Duodenal mucosa (tissue), 2 donors: ENCODE data around the gene ZNF668.

Experiments
- H3K27ac ChIP-seq: one replicate; pipeline ENCODE4 v1.7.0; 2013; ENCODE audit warnings: low read depth, low read length
- H3K27me3 ChIP-seq, 2 donors: one replicate each; pipeline ENCODE4 v1.7.0; 2013; ENCODE audit warnings: low read length in 2 of 2, control low read depth in 1 of 2; ENCODE audit not compliant: insufficient read depth in 2 of 2, control insufficient read depth in 1 of 2
- H3K36me3 ChIP-seq, 2 donors: one replicate each; pipeline ENCODE4 v1.7.0; 2013; ENCODE audit warnings: low read length in 2 of 2, control low read depth in 1 of 2; ENCODE audit not compliant: insufficient read depth in 2 of 2, control insufficient read depth in 1 of 2
- H3K4me1 ChIP-seq, 2 donors: one replicate each; pipeline ENCODE4 v1.7.0; 2013; ENCODE audit warnings: low read length in 2 of 2, control low read depth in 1 of 2; ENCODE audit not compliant: insufficient read depth in 2 of 2, control insufficient read depth in 1 of 2
- H3K4me3 ChIP-seq, 2 donors: one replicate each; pipeline ENCODE4 v1.7.0; 2013; ENCODE audit warnings: low read length in 2 of 2, low read depth in 1 of 2
- H3K9ac ChIP-seq, 2 donors: one replicate each; pipeline ENCODE4 v1.7.0; 2013; ENCODE audit warnings: low read length in 2 of 2, low read depth in 1 of 2
- H3K9me3 ChIP-seq, 2 donors: one replicate each; pipeline ENCODE4 v1.7.0; 2013; ENCODE audit warnings: low read length in 2 of 2, control low read depth in 1 of 2; ENCODE audit not compliant: control insufficient read depth in 1 of 2

ZNF668 gene

GRCh38 chr16:31099860-31100638, 26.0 kb upstream of the ZNF668 start:
- H3K27ac ChIP-seq = no peak overlapping the region
- no peaks in the 10 kb centered on the region for H3K36me3 ChIP-seq
- no peak overlapping the region for H3K4me3 ChIP-seq
- H3K9ac ChIP-seq = no peak overlapping the region
- no peaks in the 10 kb centered on the region for H3K27me3 ChIP-seq
- H3K9me3 ChIP-seq = peaks cover 0 to 5% of the 10 kb centered on the region in 2 donors
- peaks cover 0 to 7% of the 10 kb centered on the region in 2 donors for H3K4me1 ChIP-seq

- Histone ChIP-seq H3K4me3 (peak within 1 kb of the TSS; percentile 93 to 95), H3K9ac (peak within 1 kb of the TSS; percentile 51 to 94)
These were observed 20.5 kb upstream of the ZNF668 start, which contains the start of gene VKORC1 for GRCh38 chr16:31094424-31095120. VKORC1 (minus strand) TSS chr16:31094797; CDS start chr16:31094729, 68 bp downstream.

GRCh38 chr16:31094088-31094423, 20.0 kb upstream of the ZNF668 start:
- peak overlapping the region; percentile 51 to 94 for H3K9ac ChIP-seq

More at GRCh38 chr16:31094424-31095120, 20.5 kb upstream of the ZNF668 start, which contains the start of gene VKORC1:
- Histone ChIP-seq H3K4me1 (peaks cover 9 to 28% of the 10 kb centered on the region in 2 donors), H3K27me3 (no peaks in the 10 kb centered on the region), H3K27ac (peak within 1 kb of the TSS; percentile 82), H3K36me3 (peaks cover 0 to 9% of the 10 kb centered on the region in 2 donors), H3K9me3 (no peaks in the 10 kb centered on the region)

GRCh38 chr16:31093132-31093703, 19.2 kb upstream of the ZNF668 start:
- H3K9me3 ChIP-seq = no peaks in the 10 kb centered on the region
- H3K27me3 ChIP-seq = no peaks in the 10 kb centered on the region
- peak overlapping the region in 1 of 2 donors; percentile 94 for H3K9ac ChIP-seq
- H3K4me1 ChIP-seq = peaks cover 9 to 28% of the 10 kb centered on the region in 2 donors
- no peak overlapping the region for H3K27ac ChIP-seq
- peak overlapping the region; percentile 21 to 51 for H3K4me3 ChIP-seq
- peaks cover 0 to 16% of the 10 kb centered on the region in 2 donors for H3K36me3 ChIP-seq

More at GRCh38 chr16:31094088-31094423, 20.0 kb upstream of the ZNF668 start:
- Histone ChIP-seq H3K27ac (peak overlapping the region; percentile 82), H3K4me3 (peak overlapping the region; percentile 93 to 95), H3K4me1 (peaks cover 9 to 28% of the 10 kb centered on the region in 2 donors), H3K36me3 (peaks cover 0 to 11% of the 10 kb centered on the region in 2 donors), H3K27me3 (no peaks in the 10 kb centered on the region), H3K9me3 (no peaks in the 10 kb centered on the region)

- peaks cover 9 to 28% of the 10 kb centered on the region in 2 donors for H3K4me1 ChIP-seq
- H3K27ac ChIP-seq = no peak overlapping the region
- H3K27me3 ChIP-seq = no peaks in the 10 kb centered on the region
- no peak overlapping the region for H3K4me3 ChIP-seq
- H3K36me3 ChIP-seq = peaks cover 0 to 16% of the 10 kb centered on the region in 2 donors
- H3K9me3 ChIP-seq = no peaks in the 10 kb centered on the region
- no peak overlapping the region for H3K9ac ChIP-seq
These were observed 18.3 kb upstream of the ZNF668 start for GRCh38 chr16:31092330-31092729.

DNA sequence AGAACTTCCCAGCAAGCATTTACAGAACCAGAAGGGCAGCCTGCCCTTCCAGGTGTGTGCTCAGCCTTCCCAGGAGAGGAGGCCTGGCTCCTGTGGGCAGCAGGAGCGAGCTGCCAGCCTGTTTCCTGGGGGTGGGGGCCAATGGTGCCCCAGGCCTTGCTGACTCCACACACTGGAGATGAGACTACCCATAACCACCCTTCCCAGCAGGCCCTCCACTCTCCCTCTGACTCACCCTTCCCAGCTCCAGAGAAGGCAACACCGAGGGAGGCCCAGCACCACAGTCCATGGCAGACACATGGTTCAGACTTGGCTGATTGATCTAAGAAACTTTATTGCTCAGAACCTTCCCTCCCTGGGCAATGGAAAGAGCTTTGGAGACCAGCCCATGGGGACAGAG, 16.5 kb upstream of the ZNF668 start:
- Histone ChIP-seq H3K36me3 (peaks cover 0 to 20% of the 10 kb centered on the region in 2 donors), H3K4me1 (peaks cover 9 to 26% of the 10 kb centered on the region in 2 donors), H3K27ac (no peak overlapping the region), H3K4me3 (no peak overlapping the region), H3K9me3 (no peaks in the 10 kb centered on the region), H3K27me3 (no peaks in the 10 kb centered on the region), H3K9ac (no peak overlapping the region)

DNA sequence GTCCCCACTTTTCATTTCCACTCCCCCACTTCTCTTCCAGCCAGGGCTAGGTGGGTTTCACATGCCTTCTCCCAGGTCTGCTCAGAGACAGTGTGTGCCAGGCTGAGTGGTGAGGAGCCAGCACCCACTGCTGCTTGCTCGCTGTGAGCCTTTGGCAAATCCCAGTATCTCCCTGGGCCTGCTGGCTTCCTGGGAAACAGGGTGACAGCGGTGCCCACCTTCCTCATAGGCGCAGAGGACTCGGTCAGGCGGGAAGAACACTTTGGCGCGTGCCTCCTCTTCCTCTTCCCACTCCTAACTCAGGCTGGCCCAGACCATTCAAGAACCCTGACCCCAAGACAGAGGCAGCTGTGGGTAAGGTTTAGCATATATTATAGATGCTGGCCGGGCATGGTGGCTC, 15.2 kb upstream of the ZNF668 start:
- no peak overlapping the region for H3K9ac ChIP-seq
- no peak overlapping the region for H3K27ac ChIP-seq
- H3K36me3 ChIP-seq = peaks cover 0 to 26% of the 10 kb centered on the region in 2 donors
- H3K4me3 ChIP-seq = no peak overlapping the region
- H3K9me3 ChIP-seq = no peaks in the 10 kb centered on the region
- H3K27me3 ChIP-seq = no peaks in the 10 kb centered on the region
- peaks cover 9 to 13% of the 10 kb centered on the region in 2 donors for H3K4me1 ChIP-seq

DNA sequence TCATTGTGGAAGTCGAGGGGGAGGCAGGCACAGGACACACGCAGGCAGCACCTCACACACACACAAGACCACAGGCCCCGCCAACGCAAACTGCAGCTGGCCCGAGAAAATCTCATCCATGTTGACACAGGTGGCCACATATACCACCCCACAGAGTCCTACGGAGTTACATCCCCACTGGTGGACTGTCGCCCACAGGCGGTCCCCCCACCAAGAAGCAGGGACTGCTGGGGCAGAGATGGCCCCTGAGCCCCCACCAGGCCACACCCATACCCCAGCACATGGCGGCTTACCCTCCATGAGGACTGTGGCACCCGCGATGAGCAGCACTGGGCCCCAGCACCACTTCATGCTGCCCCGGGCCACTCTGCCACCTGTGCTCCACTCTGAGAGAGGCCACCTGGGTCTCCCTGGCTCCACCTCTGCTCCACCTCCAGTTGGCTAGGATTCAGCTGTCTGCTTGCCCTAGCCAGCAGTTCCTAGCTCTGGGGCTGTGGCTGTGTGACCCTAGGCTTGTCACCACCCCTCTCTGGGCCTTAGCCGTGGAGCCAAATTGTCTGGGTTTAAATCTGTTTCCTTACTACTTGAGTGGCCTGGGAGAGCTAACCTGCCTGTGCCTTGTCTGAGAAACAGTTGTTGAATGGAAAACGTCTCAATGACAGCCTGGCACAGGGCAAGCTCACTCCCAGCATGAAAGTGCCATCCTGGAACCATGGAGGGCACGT, 14.6 kb upstream of the ZNF668 start, which contains the start of gene PRSS53:
Gene PRSS53 (minus strand): TSS at position 485 of the 725 bp plus-strand sequence. CDS start 134 bp downstream, at position 351.
- no peak within 1 kb of the TSS for H3K4me3 ChIP-seq
- peaks cover 2 to 31% of the 10 kb centered on the region in 2 donors for H3K36me3 ChIP-seq
- H3K9ac ChIP-seq = no peak within 1 kb of the TSS
- H3K27me3 ChIP-seq = no peaks in the 10 kb centered on the region
- H3K9me3 ChIP-seq = no peaks in the 10 kb centered on the region
- peaks cover 4 to 7% of the 10 kb centered on the region in 2 donors for H3K4me1 ChIP-seq
- no peak within 1 kb of the TSS for H3K27ac ChIP-seq

GRCh38 chr16:31087971-31088370, 13.9 kb upstream of the ZNF668 start:
- H3K9me3 ChIP-seq = no peaks in the 10 kb centered on the region
- H3K4me3 ChIP-seq = no peak overlapping the region
- H3K9ac ChIP-seq = no peak overlapping the region
- H3K36me3 ChIP-seq = peaks cover 4 to 37% of the 10 kb centered on the region in 2 donors
- H3K27ac ChIP-seq = no peak overlapping the region
- H3K4me1 ChIP-seq = peaks cover 0 to 2% of the 10 kb centered on the region in 2 donors
- H3K27me3 ChIP-seq = no peaks in the 10 kb centered on the region
